HG03432 (cell line): Measurements from ENCODE around the gene SERTM2.
A peak's percentile ranks its signal among the peaks of the same experiment; 100 is the strongest.
"Not testable (repeated sequence)": the region's sequence is repeated elsewhere in the genome, so short reads cannot be mapped to it uniquely, and the experiment has no call there.

Experiments
- ATAC-seq: cut with Tn5 transposase; IDR thresholded peaks from one replicate; pipeline ENCODE4 v1.9.1; 2021; ENCODE audit warnings: mild to moderate bottlenecking, moderate library complexity; ENCODE audit not compliant: unreplicated experiment

The SERTM2 gene

GRCh38 chrX:111511477-111511876 is at the start of gene SERTM2:
SERTM2 (plus strand) TSS chrX:111511645; CDS start chrX:111518858, 7,213 bp downstream.
- ATAC-seq = peak; percentile 98

DNA sequence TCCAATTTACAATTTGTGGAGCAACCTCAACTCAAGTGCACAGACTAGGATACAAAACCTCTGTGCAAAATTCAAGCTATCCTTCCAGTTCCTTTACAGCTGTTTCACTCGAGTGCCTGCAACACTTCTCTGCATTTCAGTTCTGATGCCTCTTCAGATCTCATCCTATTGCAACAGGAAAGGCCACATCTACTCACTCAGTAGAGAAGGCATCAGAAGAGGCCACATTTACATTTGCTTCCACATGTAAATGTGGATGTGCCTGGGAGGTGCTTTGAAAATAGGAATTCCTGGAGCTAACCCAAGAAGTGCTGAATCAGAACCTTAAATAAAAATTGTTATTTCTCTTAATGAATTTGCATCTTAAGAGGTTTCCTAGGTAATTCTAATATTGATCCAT is 45.8 kb upstream of the SERTM2 start:
- ATAC-seq = no peak

DNA sequence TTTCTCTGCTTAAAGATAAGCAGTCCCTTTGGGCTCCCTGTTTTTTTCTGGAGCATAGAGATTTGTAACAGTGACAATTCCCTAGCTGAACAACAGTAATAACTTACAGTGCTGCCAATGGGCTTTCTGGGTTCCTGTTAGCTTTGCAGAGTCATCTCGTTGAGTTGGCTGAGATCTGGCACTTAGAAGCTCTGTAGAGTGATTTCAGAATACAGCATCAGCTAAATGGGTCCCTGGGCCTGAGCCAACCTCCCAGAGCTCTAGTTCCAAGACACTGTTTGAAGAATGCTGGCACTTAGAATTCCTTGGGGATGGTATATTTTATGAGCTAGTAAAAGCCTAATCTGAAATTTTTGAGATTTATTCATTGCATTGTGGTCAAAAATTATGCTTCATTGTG is 43.5 kb upstream of the SERTM2 start:
- ATAC-seq = no peak

DNA sequence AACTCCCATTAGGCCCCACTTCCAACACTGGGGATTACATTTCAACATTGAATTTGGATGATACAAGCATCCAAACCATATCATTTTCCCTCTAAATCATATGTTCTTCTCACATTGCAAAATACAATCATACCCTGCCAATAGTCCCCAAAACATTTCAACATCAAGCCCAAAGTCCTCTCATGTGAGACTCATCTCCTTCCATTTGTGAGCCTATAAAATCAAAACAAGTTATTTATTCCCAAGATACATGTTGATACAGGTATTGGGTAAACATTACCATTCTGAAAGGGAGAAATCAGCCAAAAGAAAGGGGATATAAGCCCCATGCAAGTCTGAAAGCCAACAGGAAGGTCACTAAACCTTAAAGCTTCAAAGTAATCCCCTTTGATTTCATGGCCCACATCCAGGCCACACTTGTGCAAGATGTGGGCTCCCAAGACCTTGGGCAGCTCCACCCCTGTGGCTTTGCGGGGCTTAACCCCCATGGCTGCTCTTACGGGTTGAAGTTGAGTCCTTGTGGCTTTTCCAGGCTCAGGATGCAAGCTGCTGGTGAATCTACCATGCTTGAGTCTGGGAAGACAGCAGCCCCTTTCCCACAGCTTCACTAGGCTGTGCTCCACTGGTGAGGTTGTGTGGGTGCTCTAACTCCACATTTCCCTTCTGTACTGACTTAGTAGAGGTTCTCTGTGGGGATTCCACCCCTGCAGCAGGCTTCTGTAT is 40.6 kb upstream of the SERTM2 start:
- ATAC-seq = no peak

- ATAC-seq = no peak
Measured at GRCh38 chrX:111481896-111482295, 29.5 kb upstream of the SERTM2 start.

DNA sequence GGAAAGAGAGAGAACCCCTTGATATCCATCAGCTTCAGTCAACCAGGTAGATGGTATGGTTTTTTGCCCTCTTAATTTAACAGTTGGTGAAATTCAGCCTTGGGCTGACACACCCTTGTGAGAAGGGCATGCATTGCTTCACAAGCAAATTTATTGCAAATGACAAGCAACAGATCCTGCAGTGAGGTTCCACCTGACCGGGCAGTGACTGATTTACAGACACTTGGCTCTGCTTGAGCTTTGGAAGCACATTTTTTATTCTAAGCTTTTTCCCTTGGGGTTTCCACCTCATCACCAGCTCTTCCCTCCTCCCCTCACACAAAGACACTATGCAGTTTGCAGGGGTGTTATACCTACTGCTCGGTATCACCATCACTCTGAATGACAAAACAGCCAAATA is 28.3 kb upstream of the SERTM2 start:
- no peak for ATAC-seq

DNA sequence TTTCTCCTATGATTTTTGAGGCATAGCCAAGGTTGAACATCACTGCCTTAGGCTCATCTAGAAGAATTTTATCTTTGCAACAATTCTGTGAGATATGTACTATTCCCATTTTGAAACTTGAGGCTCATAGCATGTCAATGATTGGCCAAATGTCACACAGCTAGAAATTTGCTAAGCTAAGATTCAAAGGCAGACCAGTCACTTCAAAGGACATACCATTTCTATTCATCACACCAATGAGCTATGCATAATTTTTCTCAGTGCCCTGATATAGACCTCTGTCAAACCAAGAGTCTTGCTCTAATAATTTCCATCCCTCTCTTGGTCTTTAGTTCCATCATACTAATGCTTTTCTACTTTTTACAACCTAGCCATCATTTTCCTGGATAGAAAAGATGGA is 27.6 kb upstream of the SERTM2 start:
- no peak for ATAC-seq

- ATAC-seq = no peak
Measured at GRCh38 chrX:111490688-111491087, 20.8 kb upstream of the SERTM2 start.

- ATAC-seq = no peak
Measured at GRCh38 chrX:111492085-111492484, 19.4 kb upstream of the SERTM2 start.

DNA sequence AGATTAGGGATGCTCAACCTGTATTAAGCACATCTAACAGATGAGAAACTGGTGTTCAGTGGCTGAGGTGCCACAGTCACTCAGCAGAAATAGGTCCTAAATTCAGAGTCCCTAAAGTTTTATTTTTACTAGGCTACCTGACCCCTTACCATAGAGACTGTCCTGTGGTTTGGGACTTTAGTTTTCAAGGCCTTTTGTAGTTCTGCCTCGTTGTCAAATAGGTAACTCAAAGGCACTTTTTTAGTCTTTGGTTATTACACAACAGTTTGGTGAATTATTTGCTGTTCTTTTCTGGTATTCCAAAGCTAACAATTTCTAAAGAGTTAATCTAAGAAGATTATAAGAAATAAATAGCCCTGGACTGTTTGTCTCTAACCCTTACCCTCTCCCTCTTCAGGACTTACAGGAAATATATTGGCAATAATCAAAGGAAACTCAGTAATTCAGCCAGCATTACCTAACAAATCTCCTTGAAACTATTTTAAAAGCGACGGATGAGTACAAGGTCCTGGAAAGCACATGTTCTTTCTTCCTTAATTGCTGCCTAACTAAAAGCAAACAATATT is 12.8 kb upstream of the SERTM2 start:
- no peak for ATAC-seq

- ATAC-seq = no peak
Measured at GRCh38 chrX:111503485-111503993, 7.9 kb upstream of the SERTM2 start.

GRCh38 chrX:111504941-111505340 is 6.5 kb upstream of the SERTM2 start:
- no peak for ATAC-seq

GRCh38 chrX:111505783-111506182 is 5.7 kb upstream of the SERTM2 start:
- no peak for ATAC-seq

DNA sequence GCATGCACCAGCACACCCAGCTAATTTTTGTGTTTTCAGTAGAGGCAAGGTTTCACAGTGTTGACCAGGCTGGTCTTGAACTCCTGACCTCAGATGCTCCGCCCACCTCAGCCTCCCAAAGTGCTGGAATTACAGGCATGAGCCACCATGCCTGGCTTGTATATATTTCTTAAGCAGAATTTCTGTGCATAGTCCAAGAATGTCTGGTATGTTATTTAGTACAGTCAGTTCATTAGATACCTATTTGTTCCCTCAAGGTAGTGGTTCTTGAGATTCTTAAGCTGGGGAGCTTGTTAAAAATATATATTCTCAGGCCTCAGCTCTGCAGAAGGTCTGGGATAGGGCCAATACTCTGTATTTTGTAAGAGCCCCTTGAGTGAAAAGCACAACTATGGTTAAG is 4.6 kb upstream of the SERTM2 start:
- ATAC-seq = no peak

DNA sequence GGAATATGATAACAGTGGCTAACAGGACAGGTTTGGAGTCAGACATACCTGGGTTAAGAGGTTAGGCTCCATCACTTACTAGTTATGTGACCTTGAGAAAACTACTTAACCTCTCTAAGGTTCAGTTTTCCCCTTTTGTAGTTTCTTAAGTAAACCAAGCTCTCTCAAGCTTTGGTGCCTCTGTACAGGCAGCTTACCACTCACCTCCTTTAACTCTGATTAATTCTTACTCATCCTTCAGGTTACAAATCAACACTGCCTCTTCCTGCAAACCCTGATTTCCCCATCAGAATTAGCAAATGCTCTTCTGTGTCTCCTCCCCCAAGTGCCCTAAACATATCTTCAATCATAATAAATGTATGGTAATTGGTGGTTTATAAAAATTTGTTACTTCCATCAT is 3.5 kb upstream of the SERTM2 start:
- ATAC-seq = no peak

DNA sequence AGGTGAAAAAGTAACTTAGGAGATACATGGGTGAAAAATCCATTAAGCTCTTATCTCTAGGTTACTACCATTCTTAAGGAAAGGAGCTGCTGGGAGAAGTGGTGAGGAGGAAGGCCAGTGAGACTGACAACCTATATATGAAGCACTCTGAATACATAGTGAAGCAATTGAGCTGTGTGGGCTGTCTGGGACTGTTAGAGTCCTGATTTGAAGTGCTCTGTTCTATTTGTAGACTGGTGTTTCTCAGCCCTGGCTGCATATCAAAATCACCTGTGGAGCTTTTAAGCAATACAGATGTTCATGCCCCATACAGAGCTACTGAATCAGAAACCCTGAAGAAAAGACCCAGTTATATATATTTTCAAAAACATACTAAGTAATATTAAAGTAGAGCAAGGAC is 3.9 kb downstream of the SERTM2 start:
- ATAC-seq = no peak

DNA sequence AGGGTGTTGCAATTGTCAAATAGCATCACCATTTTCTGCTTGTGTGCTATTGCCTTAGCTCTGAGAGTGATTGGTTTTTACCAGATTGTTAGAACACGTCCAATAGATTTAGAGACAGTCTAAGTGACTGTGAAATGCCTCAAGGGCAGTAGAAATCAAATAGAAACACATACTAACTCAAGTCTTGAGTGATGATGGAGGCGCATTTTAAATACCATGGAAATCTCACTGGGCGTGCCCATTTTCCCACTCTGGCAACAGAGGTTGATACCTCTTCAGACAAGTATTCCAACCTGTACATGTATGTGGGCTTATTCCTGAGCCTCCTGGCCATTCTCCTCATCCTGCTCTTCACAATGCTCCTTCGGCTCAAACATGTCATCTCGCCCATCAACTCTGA is 7.2 kb downstream of the SERTM2 start:
- ATAC-seq = no peak

GRCh38 chrX:111519215-111519614 is 7.8 kb downstream of the SERTM2 start:
- no peak for ATAC-seq

- no peak for ATAC-seq
Measured at GRCh38 chrX:111520506-111520905, 9.1 kb downstream of the SERTM2 start.

- ATAC-seq = no peak
Measured at GRCh38 chrX:111521169-111521568, 9.7 kb downstream of the SERTM2 start.

DNA sequence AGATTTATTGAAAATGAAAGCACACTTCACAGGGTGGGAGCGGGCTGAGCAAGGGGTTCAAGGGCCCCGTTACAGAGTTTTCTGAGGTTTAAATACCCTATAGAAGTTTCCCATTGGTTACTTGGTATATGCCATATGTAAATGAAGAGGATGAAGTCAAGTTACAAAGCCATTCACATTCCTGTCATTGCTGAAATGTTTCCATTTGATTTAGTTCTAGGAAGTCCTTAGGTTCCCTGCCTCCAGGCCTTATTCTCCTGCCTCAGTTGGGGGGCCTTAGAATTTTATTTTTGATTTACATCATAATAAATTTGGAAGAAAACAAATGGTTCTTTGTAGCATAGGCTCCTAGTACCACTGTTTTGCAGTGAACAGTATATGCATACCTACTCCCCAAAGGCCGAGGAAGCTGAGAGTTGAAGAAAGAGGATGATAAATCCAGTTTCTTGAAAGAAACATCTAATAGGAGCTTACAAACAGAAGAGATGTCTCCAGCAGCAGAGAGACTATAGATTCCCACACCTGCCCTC is 31.8 kb downstream of the SERTM2 start:
- no peak for ATAC-seq

DNA sequence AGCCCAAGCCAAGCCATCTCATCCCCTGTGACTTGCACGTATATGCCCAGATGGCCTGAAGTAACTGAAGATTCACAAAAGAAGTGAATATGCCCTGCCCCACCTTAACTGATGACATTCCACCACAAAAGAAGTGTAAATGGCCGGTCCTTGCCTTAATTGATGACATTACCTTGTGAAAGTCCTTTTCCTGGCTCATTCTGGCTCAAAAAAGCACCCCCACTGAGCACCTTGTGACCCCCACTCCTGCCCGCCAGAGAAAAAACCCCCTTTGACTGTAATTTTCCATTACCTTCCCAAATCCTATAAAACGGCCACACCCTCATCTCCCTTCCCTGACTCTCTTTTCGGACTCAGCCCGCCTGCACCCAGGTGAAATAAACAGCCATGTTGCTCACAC is 37.8 kb downstream of the SERTM2 start:
- not testable (repeated sequence) for ATAC-seq
